Thymus (tissue), 11 donors: ENCODE measurements around the gene TMEM31. TPM values are rescaled to one million over a fixed set of nuclear protein-coding genes. Genes with fewer than 3 reads are reported as not detected.

Experiments
- DNase-seq, 9 donors: peaks; one replicate each; pipeline ENCODE4 v3.0.0-alpha.2; 2013; ENCODE audit warnings: low spot score in 9 of 9, low read depth in 6 of 9, missing footprints in 1 of 9
- H3K27ac ChIP-seq, 2 donors: one replicate each; pipeline ENCODE4 v1.5.1; 2013; ENCODE audit warnings: control low read depth in 1 of 2, low read depth in 1 of 2, low read length in 1 of 2, mild to moderate bottlenecking in 1 of 2, moderate library complexity in 1 of 2
- H3K27me3 ChIP-seq, 2 donors: one replicate each; pipeline ENCODE4 v1.5.1; 2013; ENCODE audit warnings: low read length in 1 of 2; ENCODE audit not compliant: control insufficient read depth in 2 of 2, insufficient read depth in 1 of 2
- H3K36me3 ChIP-seq, 2 donors: one replicate each; pipeline ENCODE4 v1.5.1; 2013; ENCODE audit warnings: low read length in 1 of 2, mild to moderate bottlenecking in 1 of 2, moderate library complexity in 1 of 2; ENCODE audit not compliant: control insufficient read depth in 2 of 2, insufficient read depth in 2 of 2
- H3K4me1 ChIP-seq, 2 donors: one replicate each; pipeline ENCODE4 v1.5.1; 2013; ENCODE audit warnings: low read length in 2 of 2; ENCODE audit not compliant: control insufficient read depth in 2 of 2, insufficient read depth in 2 of 2
- H3K4me3 ChIP-seq, 2 donors: one replicate each; pipeline ENCODE4 v1.5.1; 2013; ENCODE audit warnings: low read length in 2 of 2, control low read depth in 1 of 2, mild to moderate bottlenecking in 1 of 2
- H3K9me3 ChIP-seq, 2 donors: one replicate each; pipeline ENCODE4 v1.5.1; 2013; ENCODE audit warnings: low read length in 1 of 2, mild to moderate bottlenecking in 1 of 2; ENCODE audit not compliant: control insufficient read depth in 2 of 2, insufficient read depth in 1 of 2
- WGBS: extraction: QIAGEN DNeasy Blood & Tissue Kit; methylation state at CpG from one replicate; pipeline ENCODE4 v1.1.7; 2013; 5-methylcytosine and 5-hydroxymethylcytosine counted together
- polyA plus RNA-seq: library from polyadenylated mRNA; stranded (reverse); fragments of 200-250 nt; gene quantifications from one replicate; pipeline ENCODE4 v1.2.3, GENCODE V29; 2013
- total RNA-seq: library from RNA; stranded (reverse); fragments of 120-200 nt; gene quantifications from one replicate; pipeline ENCODE4 v1.2.4, GENCODE V29; 2013
- donor health status: healthy.

TMEM31 gene
- total and polyA plus RNA-seq, 2 donors: 0.19 to 0.37 TPM

DNA sequence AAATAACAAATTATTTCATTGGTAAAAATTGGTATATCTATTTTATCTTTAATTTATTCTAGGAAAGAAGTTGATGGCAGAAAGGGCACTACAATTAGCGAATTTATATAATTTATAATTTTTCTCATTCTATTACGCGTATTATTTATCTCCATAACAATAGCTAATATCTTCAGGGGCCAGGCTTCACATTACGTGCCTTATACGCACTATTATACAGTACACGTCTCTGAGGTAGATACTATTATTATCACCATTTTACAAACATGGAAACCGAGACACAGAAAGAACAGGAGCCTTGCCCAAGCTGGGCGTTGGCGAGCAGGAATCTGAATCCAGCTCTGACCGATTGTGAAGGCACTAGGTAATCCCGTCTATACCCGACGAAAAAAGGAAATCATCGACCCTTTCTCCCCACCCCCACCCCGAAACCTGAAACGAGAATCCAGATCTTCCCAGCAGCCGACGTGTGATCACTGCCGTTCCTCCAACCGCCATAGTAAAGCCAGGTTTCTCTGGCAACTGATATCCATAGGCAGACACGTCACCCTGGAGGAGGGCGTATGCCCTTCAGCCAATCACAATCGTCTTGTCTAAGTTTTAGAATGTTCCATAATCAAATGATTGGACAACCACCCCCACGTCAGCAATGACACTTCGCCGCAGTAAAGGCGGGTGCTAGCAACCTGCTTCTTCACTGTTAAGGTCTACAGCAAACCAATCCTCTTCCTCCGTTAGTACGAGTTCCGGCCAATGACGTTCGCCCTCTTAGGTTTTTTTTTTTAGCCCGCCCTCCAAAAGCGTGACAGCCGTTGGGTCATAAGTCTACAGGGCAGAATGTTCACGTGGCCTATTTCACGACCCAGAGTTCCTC, 24.3 kb upstream of the TMEM31 start, which contains the start of gene MORF4L2:
Gene MORF4L2 (minus strand): TSS at position 501 of the 874 bp plus-strand sequence. CDS start 9,672 bp downstream, outside the sequence.
- Histone ChIP-seq H3K4me3 (peak within 1 kb of the TSS; percentile 67 to 81), H3K27me3 (peaks cover 0 to 2% of the 10 kb centered on the region in 2 donors), H3K27ac (peak within 1 kb of the TSS; percentile 93 to 95), H3K4me1 (no peaks in the 10 kb centered on the region), H3K36me3 (peaks cover 0 to 16% of the 10 kb centered on the region in 2 donors), H3K9me3 (no peaks in the 10 kb centered on the region)
- under 1% methylated on average over 37 of the region's 37 CpGs for WGBS
- DNase-seq: peak; percentile 67 to 95 (median 86)

- no peaks in the 10 kb centered on the region for H3K9me3 ChIP-seq
- H3K36me3 ChIP-seq: peaks cover 0 to 11% of the 10 kb centered on the region in 2 donors
- peak overlapping the region; percentile 52 to 65 for H3K4me3 ChIP-seq
- peaks cover 0 to 2% of the 10 kb centered on the region in 2 donors for H3K27me3 ChIP-seq
- no peaks in the 10 kb centered on the region for H3K4me1 ChIP-seq
- H3K27ac ChIP-seq: peak overlapping the region; percentile 93 to 95
- WGBS: under 1% methylated on average over 40 of the region's 40 CpGs
- DNase-seq: peak in 8 of 9 donors; percentile 50 to 92 (median 80)
Observed at GRCh38 chrX:103687073-103687695, 23.5 kb upstream of the TMEM31 start.

- Histone ChIP-seq H3K27me3 (peaks cover 0 to 2% of the 10 kb centered on the region in 2 donors), H3K9me3 (no peaks in the 10 kb centered on the region), H3K27ac (peak overlapping the region; percentile 92 to 93), H3K4me1 (no peaks in the 10 kb centered on the region), H3K36me3 (peaks cover 0 to 11% of the 10 kb centered on the region in 2 donors), H3K4me3 (peak overlapping the region; percentile 52 to 65)
- peak; percentile 32 to 84 (median 56) for DNase-seq
- under 1% methylated on average over 17 of the region's 17 CpGs for WGBS
Observed at GRCh38 chrX:103687696-103688201, 23.0 kb upstream of the TMEM31 start.

DNA sequence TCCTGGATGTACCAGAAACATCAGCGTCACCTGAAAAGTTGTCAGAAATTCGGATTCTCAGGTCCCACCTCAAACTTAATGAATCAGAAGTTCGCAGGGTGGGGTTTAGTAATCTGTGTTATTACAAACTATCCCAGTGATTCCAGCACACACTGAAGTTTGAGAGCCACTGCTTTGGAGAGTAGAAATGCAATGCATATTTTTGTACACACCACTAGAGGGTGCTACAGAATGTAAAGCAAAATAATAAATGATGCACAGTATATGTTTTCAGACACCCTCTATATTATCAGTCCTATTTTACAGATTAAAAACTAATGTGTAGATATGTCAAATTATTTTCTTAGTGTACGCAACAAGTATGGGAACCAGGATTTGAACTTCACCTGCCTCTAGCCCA, 21.8 kb upstream of the TMEM31 start:
- peak in 3 of 9 donors; percentile 11 to 39 (median 15) for DNase-seq
- H3K27ac ChIP-seq: no peak overlapping the region

DNA sequence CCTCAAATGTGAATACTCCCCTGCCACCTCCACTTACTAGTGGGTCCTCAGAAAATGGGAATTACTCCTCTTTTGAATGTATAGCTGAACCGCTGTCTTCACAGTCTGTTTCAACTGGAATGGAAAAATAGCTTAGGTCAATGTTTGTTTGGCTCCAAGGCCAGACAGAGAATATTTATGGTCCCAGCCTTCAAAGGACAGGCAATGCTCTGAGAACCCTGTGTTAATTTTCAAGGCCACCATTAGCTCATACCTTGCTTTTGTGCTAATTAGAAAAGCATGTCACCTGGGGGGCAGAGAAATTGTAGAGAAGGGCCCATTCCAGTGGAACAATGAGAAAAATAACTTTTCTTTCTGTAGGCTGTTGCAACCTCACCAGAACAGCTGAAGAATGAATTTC, 19.6 kb upstream of the TMEM31 start:
- H3K36me3 ChIP-seq: no peaks in the 10 kb centered on the region
- no peaks in the 10 kb centered on the region for H3K4me1 ChIP-seq
- 100% methylated on average over 1 of the region's 1 CpG for WGBS
- no peaks in the 10 kb centered on the region for H3K9me3 ChIP-seq
- DNase-seq: no peak
- H3K4me3 ChIP-seq: no peak overlapping the region
- H3K27me3 ChIP-seq: peaks cover 0 to 2% of the 10 kb centered on the region in 2 donors
- H3K27ac ChIP-seq: no peak overlapping the region

More for the DNA sequence above, 21.8 kb upstream of the TMEM31 start:
- 67% methylated on average over 4 of the region's 4 CpGs for WGBS
- Histone ChIP-seq H3K4me1 (no peaks in the 10 kb centered on the region), H3K27me3 (peaks cover 0 to 2% of the 10 kb centered on the region in 2 donors), H3K4me3 (no peak overlapping the region), H3K36me3 (peaks cover 0 to 6% of the 10 kb centered on the region in 2 donors), H3K9me3 (no peaks in the 10 kb centered on the region)

- H3K4me3 ChIP-seq: no peak overlapping the region
- H3K27me3 ChIP-seq: no peaks in the 10 kb centered on the region
- DNase-seq: no peak
- H3K4me1 ChIP-seq: no peaks in the 10 kb centered on the region
- H3K27ac ChIP-seq: no peak overlapping the region
- no peaks in the 10 kb centered on the region for H3K36me3 ChIP-seq
- no peaks in the 10 kb centered on the region for H3K9me3 ChIP-seq
Observed at GRCh38 chrX:103697687-103698086, 13.0 kb upstream of the TMEM31 start.

- no peak overlapping the region for H3K27ac ChIP-seq
- no peaks in the 10 kb centered on the region for H3K4me1 ChIP-seq
- no peaks in the 10 kb centered on the region for H3K36me3 ChIP-seq
- no peak overlapping the region for H3K4me3 ChIP-seq
- DNase-seq: no peak
- 98% methylated on average over 5 of the region's 5 CpGs for WGBS
- H3K9me3 ChIP-seq: no peaks in the 10 kb centered on the region
- H3K27me3 ChIP-seq: no peaks in the 10 kb centered on the region
Observed at GRCh38 chrX:103699243-103699642, 11.5 kb upstream of the TMEM31 start.

- Histone ChIP-seq H3K4me1 (no peaks in the 10 kb centered on the region), H3K36me3 (no peaks in the 10 kb centered on the region), H3K27me3 (no peaks in the 10 kb centered on the region), H3K4me3 (no peak overlapping the region), H3K27ac (no peak overlapping the region), H3K9me3 (no peaks in the 10 kb centered on the region)
- 96% methylated on average over 3 of the region's 3 CpGs for WGBS
- DNase-seq: no peak
Observed at GRCh38 chrX:103704863-103705262, 5.8 kb upstream of the TMEM31 start.

GRCh38 chrX:103716962-103717361, 6.3 kb downstream of the TMEM31 start:
- H3K36me3 ChIP-seq: no peaks in the 10 kb centered on the region
- DNase-seq: no peak
- no peaks in the 10 kb centered on the region for H3K4me1 ChIP-seq
- no peak overlapping the region for H3K27ac ChIP-seq
- peaks cover 0 to 2% of the 10 kb centered on the region in 2 donors for H3K27me3 ChIP-seq
- 87% methylated on average over 2 of the region's 2 CpGs for WGBS
- H3K4me3 ChIP-seq: no peak overlapping the region
- H3K9me3 ChIP-seq: no peaks in the 10 kb centered on the region
